Measurements from ENCODE around the gene KIFC1. TPM values are rescaled to one million over a fixed set of nuclear protein-coding genes. Genes with fewer than 3 reads are reported as not detected.

Gene KIFC1
- total RNA-seq, 1 experiment from 2014 or later, result 123 TPM

DNA sequence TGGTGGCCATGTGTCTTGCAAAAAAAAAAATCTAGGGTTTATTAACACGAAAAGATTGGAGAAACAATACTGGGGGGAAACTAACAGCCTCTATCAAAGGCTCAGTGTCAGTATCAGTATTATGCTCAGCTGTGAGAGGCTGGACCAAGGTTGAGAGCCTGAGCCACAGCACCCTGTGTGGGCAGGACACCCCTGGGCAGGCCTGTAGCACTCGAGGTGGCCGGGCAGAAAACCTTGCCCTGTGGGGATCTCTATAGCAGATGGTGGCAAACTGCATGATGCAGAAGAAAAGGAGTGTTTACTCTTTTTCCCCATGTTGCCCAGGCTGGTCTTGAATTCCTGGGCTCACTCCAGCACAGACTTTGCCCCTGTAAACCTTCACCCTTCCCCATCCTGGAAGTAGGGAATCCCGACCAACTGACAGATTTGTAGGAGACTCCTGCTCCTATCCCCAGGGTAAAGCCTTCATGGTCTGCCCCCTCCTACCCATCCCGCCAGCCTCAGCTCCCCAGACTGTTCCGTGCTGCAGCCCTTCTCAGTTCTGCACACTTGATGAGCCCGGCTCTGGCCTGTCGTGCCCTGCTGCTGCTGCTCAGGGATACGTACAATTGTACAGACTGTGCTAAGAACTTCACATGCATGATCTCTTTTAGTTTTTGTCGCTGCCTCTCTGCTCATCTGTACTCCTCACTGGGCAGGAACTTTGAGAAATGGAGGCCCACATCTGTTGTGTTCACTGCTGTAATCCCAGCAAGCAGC is 8.0 kb upstream of the KIFC1 start:
- Histone ChIP-seq H3K4me3 (ENCODE audit: low read depth, low read length, poor library complexity, severe bottlenecking) (no peak overlapping the region), H3K9me3 (ENCODE audit: low read depth, low read length, poor library complexity, severe bottlenecking) (no peaks in the 10 kb centered on the region), H3K36me3 (ENCODE audit: insufficient read depth, low read length, poor library complexity, severe bottlenecking) (no peaks in the 10 kb centered on the region), H3K27me3 (replicated peaks; ENCODE audit: insufficient read depth, low read depth, low read length, poor library complexity) (no peaks in the 10 kb centered on the region), H3K4me1 (ENCODE audit: insufficient read depth, low read length, poor library complexity, severe bottlenecking) (no peaks in the 10 kb centered on the region), H3K27ac (ENCODE audit: low read depth, low read length, poor library complexity, severe bottlenecking) (no peak overlapping the region)
- POLR2A ChIA-PET (ENCODE audit: low non-redundant PET), result no interaction called here
- no peak for DNase-seq (ENCODE audit: low spot score)
- BruUV-seq (replicated peaks), result no TSS peak
- TF ChIP-seq EZH2 (IDR thresholded peaks at IDR 0.05; ENCODE audit: borderline replicate concordance, low read depth, low read length, poor library complexity, severe bottlenecking), result no peak
- TF ChIP-seq, protein P1, sequence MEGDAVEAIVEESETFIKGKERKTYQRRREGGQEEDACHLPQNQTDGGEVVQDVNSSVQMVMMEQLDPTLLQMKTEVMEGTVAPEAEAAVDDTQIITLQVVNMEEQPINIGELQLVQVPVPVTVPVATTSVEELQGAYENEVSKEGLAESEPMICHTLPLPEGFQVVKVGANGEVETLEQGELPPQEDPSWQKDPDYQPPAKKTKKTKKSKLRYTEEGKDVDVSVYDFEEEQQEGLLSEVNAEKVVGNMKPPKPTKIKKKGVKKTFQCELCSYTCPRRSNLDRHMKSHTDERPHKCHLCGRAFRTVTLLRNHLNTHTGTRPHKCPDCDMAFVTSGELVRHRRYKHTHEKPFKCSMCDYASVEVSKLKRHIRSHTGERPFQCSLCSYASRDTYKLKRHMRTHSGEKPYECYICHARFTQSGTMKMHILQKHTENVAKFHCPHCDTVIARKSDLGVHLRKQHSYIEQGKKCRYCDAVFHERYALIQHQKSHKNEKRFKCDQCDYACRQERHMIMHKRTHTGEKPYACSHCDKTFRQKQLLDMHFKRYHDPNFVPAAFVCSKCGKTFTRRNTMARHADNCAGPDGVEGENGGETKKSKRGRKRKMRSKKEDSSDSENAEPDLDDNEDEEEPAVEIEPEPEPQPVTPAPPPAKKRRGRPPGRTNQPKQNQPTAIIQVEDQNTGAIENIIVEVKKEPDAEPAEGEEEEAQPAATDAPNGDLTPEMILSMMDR (conservative IDR thresholded peaks at IDR 0.05; ENCODE audit: low read depth, low read length), result no peak
- intact Hi-C loops (cut with micrococcal nuclease; ENCODE audit: unreplicated experiment), result no loop called here
- CTCF ChIA-PET, result interaction anchor here (0.6 to 0.7 kb wide), 2 partner anchors 13 to 66 kb away, joined by 4 to 16 read pairs; no protein-coding TSS in a partner anchor

DNA sequence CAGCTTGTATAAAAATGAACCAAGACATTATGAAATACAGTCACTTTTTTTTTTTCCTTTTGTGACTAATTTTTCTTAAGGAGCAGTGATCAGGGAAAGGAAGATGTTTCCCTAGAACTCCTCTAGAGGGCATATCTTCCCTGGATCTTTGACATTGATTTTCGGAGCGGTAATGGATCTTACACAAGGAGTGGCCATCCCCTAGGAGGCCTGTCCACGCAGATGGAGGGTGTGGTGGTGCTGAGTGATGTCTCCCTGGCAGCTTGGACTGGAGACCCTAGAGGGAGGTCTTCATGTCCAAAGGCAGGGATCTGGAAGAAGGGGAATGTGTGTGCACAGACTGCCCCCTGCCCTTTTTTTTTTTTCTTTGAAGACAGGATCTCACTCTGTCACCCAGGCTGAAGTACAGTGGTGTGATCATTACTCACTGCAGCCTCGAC is 7.0 kb upstream of the KIFC1 start:
- Histone ChIP-seq H3K36me3 (ENCODE audit: insufficient read depth, low read length, poor library complexity, severe bottlenecking) (no peaks in the 10 kb centered on the region), H3K27ac (ENCODE audit: low read depth, low read length, poor library complexity, severe bottlenecking) (no peak overlapping the region), H3K4me1 (ENCODE audit: insufficient read depth, low read length, poor library complexity, severe bottlenecking) (no peaks in the 10 kb centered on the region), H3K4me3 (ENCODE audit: low read depth, low read length, poor library complexity, severe bottlenecking) (no peak overlapping the region), H3K9me3 (ENCODE audit: low read depth, low read length, poor library complexity, severe bottlenecking) (no peaks in the 10 kb centered on the region), H3K27me3 (replicated peaks; ENCODE audit: insufficient read depth, low read depth, low read length, poor library complexity) (no peaks in the 10 kb centered on the region)
- intact Hi-C loops (cut with micrococcal nuclease; ENCODE audit: unreplicated experiment), result no loop called here
- peak; percentile 56 for DNase-seq (ENCODE audit: low spot score)
- BruUV-seq (replicated peaks), result no TSS peak
- ChIA-PET POLR2A (ENCODE audit: low non-redundant PET) (no interaction called here), CTCF (interaction anchor here (0.6 to 0.7 kb wide), 2 partner anchors 12 to 67 kb away, joined by 4 to 16 read pairs; no protein-coding TSS in a partner anchor)
- TF ChIP-seq, protein P1 (conservative IDR thresholded peaks at IDR 0.05; ENCODE audit: low read depth, low read length), result peak; percentile 54
- TF ChIP-seq EZH2 (IDR thresholded peaks at IDR 0.05; ENCODE audit: borderline replicate concordance, low read depth, low read length, poor library complexity, severe bottlenecking), result no peak

DNA sequence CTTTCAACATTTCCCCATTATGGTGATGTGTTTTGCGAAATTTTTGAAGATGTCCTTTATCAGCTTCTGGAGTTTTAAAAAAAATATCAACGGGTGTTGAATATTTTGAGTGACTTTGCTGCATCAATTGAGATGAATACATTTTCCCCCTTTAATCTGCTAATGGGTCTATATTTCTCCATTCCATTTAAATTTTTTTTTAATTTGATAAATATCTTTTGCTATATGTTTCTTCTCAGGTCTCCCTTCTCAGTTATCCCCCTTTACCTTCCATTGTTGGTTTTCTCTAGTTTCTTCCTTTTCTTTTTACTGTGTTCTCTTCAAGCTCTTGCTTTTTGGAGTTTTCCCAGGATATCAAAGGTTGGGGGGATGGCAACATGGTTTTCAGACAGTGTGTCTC is 1.4 kb upstream of the KIFC1 start:
- Histone ChIP-seq H3K4me3 (ENCODE audit: low read depth, low read length, poor library complexity, severe bottlenecking) (no peak overlapping the region), H3K4me1 (ENCODE audit: insufficient read depth, low read length, poor library complexity, severe bottlenecking) (peaks cover 19% of the 10 kb centered on the region), H3K9me3 (ENCODE audit: low read depth, low read length, poor library complexity, severe bottlenecking) (no peaks in the 10 kb centered on the region), H3K27ac (ENCODE audit: low read depth, low read length, poor library complexity, severe bottlenecking) (no peak overlapping the region), H3K36me3 (ENCODE audit: insufficient read depth, low read length, poor library complexity, severe bottlenecking) (peaks cover 6% of the 10 kb centered on the region), H3K27me3 (replicated peaks; ENCODE audit: insufficient read depth, low read depth, low read length, poor library complexity) (no peaks in the 10 kb centered on the region)
- ChIA-PET POLR2A (ENCODE audit: low non-redundant PET) (no interaction called here), CTCF (no interaction called here)
- DNase-seq (ENCODE audit: low spot score), result no peak
- TF ChIP-seq, protein P1 (conservative IDR thresholded peaks at IDR 0.05; ENCODE audit: low read depth, low read length), result no peak
- no peak for TF ChIP-seq EZH2 (IDR thresholded peaks at IDR 0.05; ENCODE audit: borderline replicate concordance, low read depth, low read length, poor library complexity, severe bottlenecking)
- intact Hi-C loops (cut with micrococcal nuclease; ENCODE audit: unreplicated experiment), result loop anchor here (2.0 to 10.0 kb wide), 3 partner anchors 37 to 185 kb away; partner anchors contain the start of genes HSD17B8, RING1, RXRB and SLC39A7
- no TSS peak for BruUV-seq (replicated peaks)
